OCI-LY3 (cell line): ENCODE results near the gene FAM204A.

Source experiments
- H2AFZ ChIP-seq: fragments of 200-600, 300-600 bp; shearing (Covaris generic); 2 replicates; pipeline ENCODE4 v1.6.0; 2014; ENCODE audit warnings: antibody characterized with exemption, low read depth, low read length
- H3K27ac ChIP-seq: fragments of 200-600, 300-600 bp; sonication (generic); 2 replicates; pipeline ENCODE4 v1.5.1; 2014; ENCODE audit warnings: mild to moderate bottlenecking, low read length, moderate library complexity, mixed read lengths
- H3K27me3 ChIP-seq: fragments of 200-600, 300-600 bp; sonication (generic); 2 replicates; pipeline ENCODE4 v1.6.1; 2014; ENCODE audit warnings: low read depth, low read length, mixed read lengths
- H3K36me3 ChIP-seq: fragments of 200-600, 300-600 bp; sonication (generic); replicated peaks from 2 replicates; pipeline ENCODE3; 2014; ENCODE audit warnings: low read depth, low read length, mixed read lengths
- H3K4me1 ChIP-seq: fragments of 300-600, 200-600 bp; sonication (generic); 2 replicates; pipeline ENCODE4 v1.6.1; 2014; ENCODE audit warnings: low read length, mixed read lengths
- H3K4me2 ChIP-seq: fragments of 200-600, 300-600 bp; sonication (generic); 2 replicates; pipeline ENCODE4 v1.6.1; 2014; ENCODE audit warnings: low read length, mixed read lengths
- H3K4me3 ChIP-seq: fragments of 300-600, 200-600 bp; sonication (generic); 2 replicates; pipeline ENCODE4 v1.5.1; 2014; ENCODE audit warnings: antibody characterized with exemption, mild to moderate bottlenecking, low read length, moderate library complexity
- H3K79me2 ChIP-seq: fragments of 300-600, 200-600 bp; shearing (Covaris generic); 2 replicates; pipeline ENCODE4 v1.6.1; 2014; ENCODE audit warnings: mild to moderate bottlenecking, low read length, mixed read lengths
- H3K9ac ChIP-seq: fragments of 300-600, 200-600 bp; shearing (Covaris generic); 2 replicates; pipeline ENCODE4 v1.6.0; 2014; ENCODE audit warnings: mild to moderate bottlenecking, low read length, moderate library complexity
- H3K9me3 ChIP-seq: fragments of 200-600, 300-600 bp; shearing (Covaris generic); 2 replicates; pipeline ENCODE4 v1.6.1; 2014; ENCODE audit warnings: low read length, mixed read lengths; ENCODE audit not compliant: insufficient read depth
- H4K20me1 ChIP-seq: fragments of 200-600, 300-600 bp; sonication (generic); 2 replicates; pipeline ENCODE4 v1.6.1; 2016; ENCODE audit warnings: low read length, mixed read lengths; ENCODE audit not compliant: insufficient read depth
- EZH2phosphoT487 ChIP-seq: fragments of 200-600 bp; shearing (Covaris generic); IDR thresholded peaks from 2 replicates; pipeline ENCODE4 v1.6.1; 2018; ENCODE audit warnings: antibody characterized with exemption, mixed run types, low read depth
- TF ChIP-seq, protein P1 (sequence below): fragments of 200-600, 300-600 bp; sonication (generic); IDR thresholded peaks from 2 replicates; pipeline ENCODE4 v1.5.1; 2014; ENCODE audit warnings: antibody characterized with exemption, low read length, low read depth

FAM204A gene

DNA sequence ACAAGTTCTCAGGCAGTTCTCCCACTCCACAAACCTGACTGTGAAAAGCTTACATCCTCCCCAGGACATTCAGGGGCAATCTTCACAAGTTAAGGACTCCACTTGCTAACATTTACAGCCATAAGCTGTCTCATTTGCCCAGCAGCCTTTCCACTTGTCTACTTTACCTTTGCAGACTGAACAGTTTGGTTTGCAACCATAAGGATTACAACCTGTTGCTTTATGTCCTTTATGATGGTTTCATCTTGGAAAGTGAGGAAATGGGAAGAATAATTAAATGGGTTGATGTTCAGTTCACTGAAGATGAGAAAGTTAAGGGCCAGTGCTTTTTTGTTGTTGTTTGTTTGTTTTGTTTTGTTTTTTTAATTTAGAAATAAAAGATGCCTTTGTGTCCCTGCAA lies 92.4 kb downstream of the FAM204A start:
- Histone ChIP-seq H3K4me1 (no peaks in the 10 kb centered on the region), H3K4me2 (no peak overlapping the region), H3K36me3 (no peaks in the 10 kb centered on the region), H3K4me3 (no peak overlapping the region), H3K27me3 (no peaks in the 10 kb centered on the region), H4K20me1 (no peaks in the 10 kb centered on the region), H3K9ac (no peak overlapping the region), H2AFZ (no peak overlapping the region), H3K27ac (no peak overlapping the region), H3K79me2 (no peaks in the 10 kb centered on the region), H3K9me3 (no peaks in the 10 kb centered on the region)
- TF ChIP-seq EZH2phosphoT487: no peak
- TF ChIP-seq, protein P1, sequence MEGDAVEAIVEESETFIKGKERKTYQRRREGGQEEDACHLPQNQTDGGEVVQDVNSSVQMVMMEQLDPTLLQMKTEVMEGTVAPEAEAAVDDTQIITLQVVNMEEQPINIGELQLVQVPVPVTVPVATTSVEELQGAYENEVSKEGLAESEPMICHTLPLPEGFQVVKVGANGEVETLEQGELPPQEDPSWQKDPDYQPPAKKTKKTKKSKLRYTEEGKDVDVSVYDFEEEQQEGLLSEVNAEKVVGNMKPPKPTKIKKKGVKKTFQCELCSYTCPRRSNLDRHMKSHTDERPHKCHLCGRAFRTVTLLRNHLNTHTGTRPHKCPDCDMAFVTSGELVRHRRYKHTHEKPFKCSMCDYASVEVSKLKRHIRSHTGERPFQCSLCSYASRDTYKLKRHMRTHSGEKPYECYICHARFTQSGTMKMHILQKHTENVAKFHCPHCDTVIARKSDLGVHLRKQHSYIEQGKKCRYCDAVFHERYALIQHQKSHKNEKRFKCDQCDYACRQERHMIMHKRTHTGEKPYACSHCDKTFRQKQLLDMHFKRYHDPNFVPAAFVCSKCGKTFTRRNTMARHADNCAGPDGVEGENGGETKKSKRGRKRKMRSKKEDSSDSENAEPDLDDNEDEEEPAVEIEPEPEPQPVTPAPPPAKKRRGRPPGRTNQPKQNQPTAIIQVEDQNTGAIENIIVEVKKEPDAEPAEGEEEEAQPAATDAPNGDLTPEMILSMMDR: no peak
